ENCODE data around the gene KCNN3.

- TF ChIP-seq CTCF (IDR thresholded peaks at IDR 0.05) (no peak), POLR2A (IDR thresholded peaks at IDR 0.05) (no peak)
Measured at GRCh38 chr1:154808909-154809262, 61.2 kb downstream of the KCNN3 start.
